HCT116 (cell line): ENCODE measurements around the gene LMCD1. TPM values are rescaled to one million over a fixed set of nuclear protein-coding genes. Genes with fewer than 3 reads are reported as not detected.

ENCODE experiments used
- ATAC-seq: fragments of 200-7000 bp; cut with Tn5 transposase; 2 replicates; pipeline ENCODE4 v1.9.1; 2020; ENCODE audit warnings: mild to moderate bottlenecking, moderate library complexity
- BruUV-seq: library from RNA; stranded (reverse); fragments of 400-500 nt; replicated peaks from 2 replicates; lab custom pipeline; 2021; lab: Mats Ljungman, UMichigan
- CTCF ChIA-PET: fragments of 300-600 bp; sonication (Branson Sonifier 250); formaldehyde crosslinking; loops from one replicate; lab custom pipeline; 2021; ENCODE audit warnings: antibody characterized with exemption; lab: Charles Lee
- POLR2A ChIA-PET: fragments of 300-600, 350-600 bp; sonication (Branson Sonifier 250); formaldehyde crosslinking; loops from one replicate; lab custom pipeline; 2021; ENCODE audit warnings: antibody characterized with exemption; lab: Charles Lee
- RAD21 ChIA-PET, 2 experiments: fragments of 300-600 bp; sonication (Branson Sonifier 250); formaldehyde crosslinking; loops; one replicate each; lab custom pipeline; 2023; ENCODE audit warnings: low total read pairs in 2 of 2; ENCODE audit not compliant: uncharacterized antibody in 2 of 2, unreplicated experiment in 2 of 2, low non-redundant PET in 1 of 2; lab: Charles Lee
- DNase-seq: peaks from one replicate; pipeline ENCODE4 v3.0.0-alpha.2; 2010; ENCODE audit warnings: low read depth, low spot score
- H2AFZ ChIP-seq: fragments of 200-600 bp; shearing (Covaris generic), sonication (generic); 2 replicates; pipeline ENCODE4 v1.6.1; 2017; ENCODE audit warnings: low read depth, mixed run types, mixed read lengths, antibody characterized with exemption, low read length; ENCODE audit not compliant: poor library complexity, severe bottlenecking
- H3K27ac ChIP-seq: 2 replicates; pipeline ENCODE4 v1.5.1; 2012; ENCODE audit warnings: low read depth, low read length
- H3K27me3 ChIP-seq: fragments of 200-600 bp; sonication (generic); 2 replicates; pipeline ENCODE4 v1.6.1; 2016; ENCODE audit warnings: mixed run types, low read length, mixed read lengths; ENCODE audit not compliant: insufficient read depth
- H3K36me3 ChIP-seq, 2 experiments: fragments of 200-500 bp in 1 of 2; fragments of 200-600 bp in 1 of 2; sonication (Bioruptor generic) in 1 of 2; sonication (generic) in 1 of 2; 2 replicates each; pipeline versions ENCODE4 v1.5.1 to v1.6.1; 2014 to 2016; ENCODE audit warnings: low read length in 2 of 2, inconsistent platforms in 1 of 2, mixed read lengths in 1 of 2, mixed run types in 1 of 2; ENCODE audit not compliant: insufficient read depth in 2 of 2, control insufficient read depth in 1 of 2
- H3K4me1 ChIP-seq, 2 experiments: fragments of 200-600 bp in 1 of 2; sonication (generic) in 1 of 2; 2 replicates each; pipeline versions ENCODE4 v1.5.1 to v1.6.1; 2012 to 2017; ENCODE audit warnings: low read length in 2 of 2, inconsistent platforms in 1 of 2, mild to moderate bottlenecking in 1 of 2, mixed read lengths in 1 of 2, mixed run types in 1 of 2, moderate library complexity in 1 of 2; ENCODE audit not compliant: insufficient read depth in 2 of 2, control insufficient read depth in 1 of 2
- H3K4me2 ChIP-seq: fragments of 200-600 bp; sonication (generic); 2 replicates; pipeline ENCODE4 v1.6.1; 2017; ENCODE audit warnings: mixed run types, low read length, mixed read lengths
- H3K4me3 ChIP-seq, 2 experiments: fragments of 200-600 bp in 1 of 2; sonication (generic) in 1 of 2; replicated peaks in 1 of 2; 2 replicates each; pipeline ENCODE4 v1.5.1; 2011 to 2016; ENCODE audit warnings: low read length in 2 of 2, control low read depth in 1 of 2, low read depth in 1 of 2, mild to moderate bottlenecking in 1 of 2, mixed read lengths in 1 of 2, mixed run types in 1 of 2
- H3K79me2 ChIP-seq: fragments of 200-600 bp; sonication (generic); 2 replicates; pipeline ENCODE4 v1.6.1; 2017; ENCODE audit warnings: mild to moderate bottlenecking, mixed run types, low read length, moderate library complexity, mixed read lengths; ENCODE audit not compliant: insufficient read depth
- H3K9ac ChIP-seq: fragments of 200-600 bp; sonication (generic); 2 replicates; pipeline ENCODE4 v1.6.1; 2016; ENCODE audit warnings: low read length, mixed read lengths
- H3K9me2 ChIP-seq: fragments of 200-600 bp; sonication (generic), shearing (Covaris generic); 2 replicates; pipeline ENCODE4 v1.6.1; 2017; ENCODE audit warnings: mixed run types, mild to moderate bottlenecking, moderate library complexity; ENCODE audit not compliant: insufficient read depth
- H3K9me3 ChIP-seq, 2 experiments: fragments of 200-500 bp in 1 of 2; fragments of 200-600 bp in 1 of 2; sonication (Bioruptor generic) in 1 of 2; sonication (generic) in 1 of 2; 2 replicates each; pipeline ENCODE4 v1.6.1; 2014 to 2017; ENCODE audit warnings: low read length in 2 of 2, mixed read lengths in 2 of 2, inconsistent platforms in 1 of 2, low read depth in 1 of 2, mild to moderate bottlenecking in 1 of 2, mixed run types in 1 of 2, moderate library complexity in 1 of 2; ENCODE audit not compliant: control insufficient read depth in 1 of 2, insufficient read depth in 1 of 2
- H4K20me1 ChIP-seq: fragments of 200-600 bp; sonication (generic), shearing (Covaris generic); 2 replicates; pipeline ENCODE4 v1.6.1; 2017; ENCODE audit warnings: mixed run types, mild to moderate bottlenecking, moderate library complexity; ENCODE audit not compliant: insufficient read depth
- ATF3 ChIP-seq: IDR thresholded peaks from 2 replicates; pipeline ENCODE4 v1.6.1; 2012
- CTCF ChIP-seq, 3 experiments: fragments of 200-600 bp in 1 of 3; sonication (generic) in 1 of 3; IDR thresholded peaks in 2 of 3; conservative IDR thresholded peaks in 1 of 3; 2 replicates each; pipeline ENCODE4 v1.5.1; 2012 to 2017; ENCODE audit warnings: low read depth in 2 of 3, low read length in 2 of 3, antibody characterized with exemption in 1 of 3, borderline replicate concordance in 1 of 3, control low read depth in 1 of 3, mild to moderate bottlenecking in 1 of 3, mixed read lengths in 1 of 3, mixed run types in 1 of 3, moderate library complexity in 1 of 3; ENCODE audit not compliant: insufficient read depth in 1 of 3
- EZH2 ChIP-seq: fragments of 200-600 bp; sonication (generic); IDR thresholded peaks from 2 replicates; pipeline ENCODE4 v1.6.1; 2017; ENCODE audit warnings: antibody characterized with exemption, mixed run types
- FOSL1 ChIP-seq: IDR thresholded peaks from 2 replicates; pipeline ENCODE4 v1.6.1; 2012; ENCODE audit warnings: low read depth
- JUND ChIP-seq: IDR thresholded peaks from 2 replicates; pipeline ENCODE4 v1.6.1; 2012
- POLR2A ChIP-seq: IDR thresholded peaks from 2 replicates; pipeline ENCODE4 v1.7.0; 2011; ENCODE audit warnings: borderline replicate concordance; ENCODE audit not compliant: insufficient read depth, insufficient read length; ENCODE audit errors: extremely low read depth
- POLR2AphosphoS5 ChIP-seq: IDR thresholded peaks from 2 replicates; pipeline ENCODE4 v1.6.1; 2011; ENCODE audit warnings: mild to moderate bottlenecking, low read depth, low read length, moderate library complexity
- RAD21 ChIP-seq: IDR thresholded peaks from 2 replicates; pipeline ENCODE4 v1.6.1; 2012; ENCODE audit warnings: low read depth, mild to moderate bottlenecking
- SP1 ChIP-seq: IDR thresholded peaks from 2 replicates; pipeline ENCODE4 v1.6.1; 2012; ENCODE audit warnings: low read depth
- TCF7L2 ChIP-seq: IDR thresholded peaks from 2 replicates; pipeline ENCODE4 v1.7.0; 2011; ENCODE audit warnings: borderline replicate concordance, inconsistent platforms; ENCODE audit not compliant: insufficient read depth, insufficient read length; ENCODE audit errors: extremely low read depth
- ZNF274 ChIP-seq: fragments of 200-500 bp; sonication (Bioruptor generic); IDR thresholded peaks from 2 replicates; pipeline ENCODE4 v1.6.1; 2014; ENCODE audit warnings: mild to moderate bottlenecking, low read depth, low read length, inconsistent platforms
- intact Hi-C: fragments of 100-400 bp; cut with micrococcal nuclease; formaldehyde crosslinking; loops from 2 replicates; pipeline ENCODE4 v1.10.0; 2022
- total RNA-seq: library from RNA; stranded (reverse); gene quantifications from one replicate; pipeline ENCODE4 v1.2.1, GENCODE V29; 2021; ENCODE audit not compliant: unreplicated experiment

Gene LMCD1
- total RNA-seq, 1 experiment from 2014 or later, result 4.6 TPM

- no TSS peak for BruUV-seq
These were observed 59.7 kb downstream of the LMCD1 start for GRCh38 chr3:8561370-8561769.

GRCh38 chr3:8562081-8562595 is 60.5 kb downstream of the LMCD1 start:
- no peak for DNase-seq
- no TSS peak for BruUV-seq
- CTCF ChIA-PET, result no interaction called here
- Histone ChIP-seq H3K9me3 (no peaks in the 10 kb centered on the region), H3K9me2 (no peaks in the 10 kb centered on the region)
- intact Hi-C loops, result no loop called here
- RAD21 ChIA-PET, result no interaction called here
- no peak for TF ChIP-seq CTCF (IDR thresholded peaks at IDR 0.05 in 2 of 3, conservative IDR thresholded peaks at IDR 0.05 in 1 of 3; ENCODE audit: borderline replicate concordance in 1 of 3, insufficient read depth in 1 of 3, low read depth in 2 of 3, low read length in 2 of 3)
- TF ChIP-seq SP1, result no peak
- no peak for TF ChIP-seq TCF7L2
- TF ChIP-seq, all 23 proteins: peak for 0
- Histone ChIP-seq H3K79me2 (no peaks in the 10 kb centered on the region), H3K4me3 (no peak overlapping the region), H2AFZ (no peak overlapping the region), H3K27me3 (no peaks in the 10 kb centered on the region), H4K20me1 (no peaks in the 10 kb centered on the region), H3K36me3 (no peaks in the 10 kb centered on the region), H3K4me2 (no peak overlapping the region), H3K27ac (no peak overlapping the region), H3K9ac (no peak overlapping the region), H3K4me1 (no peaks in the 10 kb centered on the region)
- POLR2A ChIA-PET, result no interaction called here
- ATAC-seq, result no peak

More at GRCh38 chr3:8561370-8561769, 59.7 kb downstream of the LMCD1 start:
- Histone ChIP-seq H3K79me2 (no peaks in the 10 kb centered on the region), H3K4me2 (no peak overlapping the region), H3K9ac (no peak overlapping the region), H3K36me3 (no peaks in the 10 kb centered on the region), H3K27ac (no peak overlapping the region), H3K9me3 (no peaks in the 10 kb centered on the region), H3K9me2 (no peaks in the 10 kb centered on the region), H2AFZ (no peak overlapping the region), H3K4me1 (no peaks in the 10 kb centered on the region), H3K4me3 (no peak overlapping the region), H4K20me1 (no peaks in the 10 kb centered on the region), H3K27me3 (no peaks in the 10 kb centered on the region)
- TF ChIP-seq ZNF274, result no peak
- TF ChIP-seq FOSL1, result no peak
- no peak for TF ChIP-seq SP1
- no peak for TF ChIP-seq TCF7L2
- no peak for TF ChIP-seq JUND
- TF ChIP-seq RAD21, result no peak
- no peak for TF ChIP-seq EZH2
- no peak for TF ChIP-seq ATF3
- TF ChIP-seq POLR2AphosphoS5, result no peak
- no peak for TF ChIP-seq POLR2A
- ChIA-PET RAD21 (no interaction called here), CTCF (no interaction called here), POLR2A (no interaction called here)
- DNase-seq (no peak), ATAC-seq (no peak)
- intact Hi-C loops, result no loop called here
